Adrenal gland (tissue), 5 donors: ENCODE measurements around the gene DPYD.

ENCODE experiments used
- CTCF ChIP-seq, 6 experiments: fragments of 450-650 bp in 4 of 6; fragments of 200-600 bp in 2 of 6; sonication (generic) in 1 of 6; IDR thresholded peaks; 1 replicate in 5 of 6; 2 replicates in 1 of 6; pipeline versions ENCODE4 v1.5.1 to v1.8.0; 2016 to 2021; ENCODE audit warnings: antibody characterized with exemption in 6 of 6, mild to moderate bottlenecking in 2 of 6, moderate library complexity in 1 of 6
- POLR2A ChIP-seq, 2 donors: fragments of 450-650 bp; IDR thresholded peaks; one replicate each; pipeline ENCODE4 v1.6.1; 2017; ENCODE audit warnings: antibody characterized with exemption in 2 of 2, mild to moderate bottlenecking in 2 of 2, moderate library complexity in 1 of 2
- donor health status: DM: no; HTN: no; CAD: no.

GRCh38 chr1:97533358-97533757 lies 387.5 kb downstream of the DPYD start:
- TF ChIP-seq POLR2A (IDR thresholded peaks at IDR 0.05), result no peak
- no peak for TF ChIP-seq CTCF (IDR thresholded peaks at IDR 0.05)
